SW480 (cell line): Measurements from ENCODE around the gene AFM.

Source experiments
- DNase-seq: peaks from one replicate; pipeline ENCODE4 v3.0.0-alpha.2; 2016; ENCODE audit warnings: low spot score

AFM gene, protein sequence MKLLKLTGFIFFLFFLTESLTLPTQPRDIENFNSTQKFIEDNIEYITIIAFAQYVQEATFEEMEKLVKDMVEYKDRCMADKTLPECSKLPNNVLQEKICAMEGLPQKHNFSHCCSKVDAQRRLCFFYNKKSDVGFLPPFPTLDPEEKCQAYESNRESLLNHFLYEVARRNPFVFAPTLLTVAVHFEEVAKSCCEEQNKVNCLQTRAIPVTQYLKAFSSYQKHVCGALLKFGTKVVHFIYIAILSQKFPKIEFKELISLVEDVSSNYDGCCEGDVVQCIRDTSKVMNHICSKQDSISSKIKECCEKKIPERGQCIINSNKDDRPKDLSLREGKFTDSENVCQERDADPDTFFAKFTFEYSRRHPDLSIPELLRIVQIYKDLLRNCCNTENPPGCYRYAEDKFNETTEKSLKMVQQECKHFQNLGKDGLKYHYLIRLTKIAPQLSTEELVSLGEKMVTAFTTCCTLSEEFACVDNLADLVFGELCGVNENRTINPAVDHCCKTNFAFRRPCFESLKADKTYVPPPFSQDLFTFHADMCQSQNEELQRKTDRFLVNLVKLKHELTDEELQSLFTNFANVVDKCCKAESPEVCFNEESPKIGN

GRCh38 chr4:73481358-73481757 is at the start of gene AFM:
TSS of gene AFM (plus strand) at chr4:73481745. CDS start at chr4:73481776, 31 bp downstream.
- DNase-seq: no peak

DNA sequence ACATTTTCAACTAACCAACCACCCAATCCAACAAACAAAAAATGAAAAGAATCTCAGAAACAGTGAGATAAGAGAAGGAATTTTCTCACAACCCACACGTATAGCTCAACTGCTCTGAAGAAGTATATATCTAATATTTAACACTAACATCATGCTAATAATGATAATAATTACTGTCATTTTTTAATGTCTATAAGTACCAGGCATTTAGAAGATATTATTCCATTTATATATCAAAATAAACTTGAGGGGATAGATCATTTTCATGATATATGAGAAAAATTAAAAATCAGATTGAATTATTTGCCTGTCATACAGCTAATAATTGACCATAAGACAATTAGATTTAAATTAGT is 49.8 kb upstream of the AFM start:
- no peak for DNase-seq

DNA sequence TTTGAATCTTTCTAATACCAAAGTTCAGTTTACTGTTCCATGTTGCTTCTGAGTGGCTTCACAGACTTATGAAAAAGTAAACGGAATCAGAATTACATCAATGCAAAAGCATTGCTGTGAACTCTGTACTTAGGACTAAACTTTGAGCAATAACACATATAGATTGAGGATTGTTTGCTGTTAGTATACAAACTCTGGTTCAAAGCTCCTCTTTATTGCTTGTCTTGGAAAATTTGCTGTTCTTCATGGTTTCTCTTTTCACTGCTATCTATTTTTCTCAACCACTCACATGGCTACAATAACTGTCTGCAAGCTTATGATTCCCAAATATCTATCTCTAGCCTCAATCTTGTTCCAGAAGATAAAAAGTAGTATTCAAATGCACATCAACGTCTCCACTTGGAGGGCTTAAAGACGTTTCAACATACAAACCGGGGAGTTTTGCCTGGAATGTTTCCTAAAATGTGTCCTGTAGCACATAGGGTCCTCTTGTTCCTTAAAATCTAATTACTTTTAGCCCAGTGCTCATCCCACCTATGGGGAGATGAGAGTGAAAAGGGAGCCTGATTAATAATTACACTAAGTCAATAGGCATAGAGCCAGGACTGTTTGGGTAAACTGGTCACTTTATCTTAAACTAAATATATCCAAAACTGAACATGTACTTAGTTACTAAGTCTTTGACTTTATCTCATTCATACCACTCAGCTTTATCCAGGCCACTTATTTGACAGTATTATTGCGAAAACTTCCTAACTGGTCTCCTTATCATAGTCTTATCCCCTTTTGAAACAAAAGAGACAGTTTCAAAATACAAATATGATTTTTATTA is 49.2 kb upstream of the AFM start:
- no peak for DNase-seq

DNA sequence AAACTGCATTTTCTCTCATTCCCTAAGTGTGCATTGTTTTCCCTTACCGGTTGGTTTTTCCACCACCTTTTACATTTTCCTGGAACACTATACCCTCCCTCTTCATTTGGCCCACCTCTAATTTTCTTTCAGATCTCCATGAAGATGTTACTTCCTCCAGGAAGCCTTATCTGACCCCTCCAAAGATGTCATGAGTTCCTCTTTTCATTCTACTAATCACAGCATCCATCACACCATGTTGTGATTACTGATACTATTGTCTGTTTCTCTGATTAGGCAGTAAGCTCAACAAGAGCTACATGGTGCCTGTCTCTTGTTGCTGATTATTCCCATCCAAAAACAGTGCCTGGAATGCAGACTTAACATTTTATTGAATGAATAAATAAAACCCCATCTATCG is 48.4 kb upstream of the AFM start:
- no peak for DNase-seq

DNA sequence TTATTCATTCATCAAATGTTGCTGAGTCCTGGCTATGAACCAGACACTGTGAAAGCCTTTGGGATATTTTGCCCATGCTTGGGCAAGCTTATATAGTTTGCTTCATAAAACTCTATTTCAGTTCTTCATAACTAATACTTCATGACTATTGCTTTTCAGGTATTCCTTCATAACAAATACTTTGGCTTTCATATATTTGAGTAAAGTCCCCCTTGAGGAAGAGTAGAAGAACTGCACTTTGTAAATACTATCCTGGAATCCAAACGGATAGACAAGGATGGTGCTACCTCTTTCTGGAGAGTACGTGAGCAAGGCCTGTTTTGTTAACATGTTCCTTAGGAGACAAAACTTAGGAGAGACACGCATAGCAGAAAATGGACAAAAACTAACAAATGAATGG is 47.2 kb upstream of the AFM start:
- peak; percentile 29 for DNase-seq

GRCh38 chr4:73435984-73436383 is 45.6 kb upstream of the AFM start, which contains the start of gene AFP:
TSS of gene AFP (plus strand) at chr4:73436221. CDS start at chr4:73436263, 42 bp downstream.
- DNase-seq: no peak

DNA sequence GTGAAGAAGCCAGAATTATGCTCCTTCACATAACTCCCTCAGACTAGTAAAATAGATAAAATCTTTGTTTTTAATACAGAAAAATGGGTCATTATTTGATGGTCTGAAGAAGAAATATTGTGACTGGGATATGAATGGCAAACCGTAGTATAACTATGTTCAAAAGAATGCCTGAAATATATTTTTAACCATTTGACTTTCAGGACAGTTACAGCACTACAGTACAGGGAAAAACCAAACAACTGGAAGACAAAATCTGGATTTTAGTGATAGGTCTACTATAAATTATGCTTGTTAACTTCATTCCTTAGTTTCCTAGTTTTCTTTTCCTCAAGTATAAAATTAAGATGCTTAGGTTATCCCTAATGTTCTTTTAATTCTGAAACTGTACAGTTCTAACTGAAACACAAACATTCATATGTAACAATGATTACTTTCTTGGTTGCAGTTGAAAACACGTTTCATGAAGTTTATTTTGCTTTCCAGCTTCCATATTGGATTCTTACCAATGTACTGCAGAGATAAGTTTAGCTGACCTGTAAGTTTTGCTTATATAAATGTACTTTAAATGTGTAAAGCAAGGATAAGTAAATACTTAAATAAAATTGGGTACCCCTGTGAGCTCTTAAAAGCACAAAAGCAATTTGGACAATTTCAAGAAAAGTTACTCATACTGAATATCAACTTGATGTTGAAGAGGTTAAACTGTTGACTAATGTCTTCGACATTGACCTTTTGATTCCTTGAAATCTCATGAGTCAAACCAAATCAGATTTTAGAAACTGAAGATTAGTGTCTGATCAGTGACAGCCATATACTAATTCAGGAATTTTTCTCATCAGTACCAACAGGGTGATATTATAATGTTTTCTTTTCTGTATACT is 44.6 kb upstream of the AFM start:
- no peak for DNase-seq

DNA sequence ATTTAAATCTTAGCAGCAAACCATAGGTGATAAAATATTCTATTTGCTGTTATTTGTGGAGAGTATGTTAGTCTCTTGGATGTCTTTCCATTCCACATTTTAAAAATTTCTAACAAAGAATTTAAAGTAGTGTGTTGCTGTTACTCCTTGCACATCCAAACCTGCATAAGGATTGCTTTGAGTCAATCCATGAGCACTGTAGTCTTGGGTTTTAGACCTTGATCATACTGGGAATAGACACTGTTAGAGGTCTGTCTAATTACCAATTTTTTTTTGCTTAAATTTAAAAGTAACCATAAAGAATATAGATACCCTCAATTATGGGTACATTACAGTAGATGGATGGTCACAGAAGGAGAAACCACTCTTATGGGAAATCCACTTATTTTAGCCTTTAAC is 44.0 kb upstream of the AFM start:
- DNase-seq: no peak

- DNase-seq: no peak
Measured at GRCh38 chr4:73438048-73438447, 43.5 kb upstream of the AFM start.

- DNase-seq: no peak
Measured at GRCh38 chr4:73438582-73439215, 42.8 kb upstream of the AFM start.

DNA sequence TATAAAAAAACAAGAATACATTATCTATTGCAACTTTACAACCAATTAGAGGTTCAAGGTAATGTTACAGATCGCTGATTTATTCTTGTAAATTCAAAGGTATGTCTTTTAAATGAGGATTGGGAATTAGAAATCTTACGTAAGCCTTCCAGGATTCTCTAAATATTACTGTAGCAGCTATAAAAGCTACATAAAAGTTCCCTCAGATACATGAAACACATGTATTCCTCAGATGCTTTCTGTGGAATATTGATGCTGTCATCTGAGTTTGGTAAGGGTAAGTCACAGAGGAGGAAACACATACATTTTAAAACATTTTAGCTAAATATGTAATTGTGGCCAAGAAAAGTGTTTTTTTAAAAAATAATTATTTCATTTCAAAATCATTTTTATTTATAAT is 42.1 kb upstream of the AFM start:
- no peak for DNase-seq

DNA sequence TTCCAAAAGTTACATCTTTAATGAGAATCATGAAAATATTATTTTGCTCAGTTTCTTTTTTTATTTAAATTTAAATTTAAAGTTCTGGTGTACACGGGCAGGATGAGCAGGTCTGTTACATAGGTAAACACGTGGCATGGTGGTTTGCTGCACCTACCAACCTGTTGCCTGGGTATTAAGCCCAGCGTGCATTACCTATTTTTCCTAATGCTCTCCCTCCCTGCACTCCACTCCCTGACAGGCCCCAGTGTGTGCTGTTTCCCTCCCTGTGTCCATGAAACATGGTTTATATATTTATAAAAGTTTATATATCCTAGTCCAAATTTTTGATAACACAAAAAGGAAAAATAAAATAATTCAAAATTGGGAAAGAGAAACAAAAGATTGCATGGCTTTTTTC is 41.6 kb upstream of the AFM start:
- no peak for DNase-seq

GRCh38 chr4:73440653-73441052 is 40.9 kb upstream of the AFM start:
- no peak for DNase-seq

DNA sequence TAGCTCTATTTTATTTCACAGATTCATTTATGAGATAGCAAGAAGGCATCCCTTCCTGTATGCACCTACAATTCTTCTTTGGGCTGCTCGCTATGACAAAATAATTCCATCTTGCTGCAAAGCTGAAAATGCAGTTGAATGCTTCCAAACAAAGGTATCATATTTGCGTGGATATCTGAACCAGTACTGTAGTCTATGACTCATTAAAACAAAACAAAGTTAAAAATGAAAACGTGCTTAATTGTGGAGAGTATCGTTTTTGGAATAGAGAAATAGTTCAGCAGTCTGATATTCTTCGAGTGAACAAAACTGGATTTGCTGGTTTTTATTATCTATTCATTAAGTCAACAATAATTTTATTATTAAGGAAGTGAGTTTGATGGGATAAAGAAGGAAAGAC is 39.3 kb upstream of the AFM start:
- no peak for DNase-seq

DNA sequence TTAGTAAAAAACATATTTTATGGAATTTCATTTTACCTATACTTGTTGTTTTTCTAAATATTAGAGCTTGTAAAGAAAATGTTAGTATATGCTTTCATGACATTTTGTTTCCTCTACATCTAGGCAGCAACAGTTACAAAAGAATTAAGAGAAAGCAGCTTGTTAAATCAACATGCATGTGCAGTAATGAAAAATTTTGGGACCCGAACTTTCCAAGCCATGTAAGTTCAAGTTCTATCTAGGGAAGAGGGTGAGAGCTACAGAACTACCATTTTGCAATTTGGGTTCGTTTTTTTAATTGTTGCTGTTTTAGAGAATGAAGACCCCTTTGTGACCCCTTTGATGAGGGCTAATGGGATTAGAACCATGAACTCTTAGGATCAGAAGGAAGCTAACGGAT is 38.3 kb upstream of the AFM start:
- no peak for DNase-seq

- no peak for DNase-seq
Measured at GRCh38 chr4:73445383-73446335, 35.9 kb upstream of the AFM start.

DNA sequence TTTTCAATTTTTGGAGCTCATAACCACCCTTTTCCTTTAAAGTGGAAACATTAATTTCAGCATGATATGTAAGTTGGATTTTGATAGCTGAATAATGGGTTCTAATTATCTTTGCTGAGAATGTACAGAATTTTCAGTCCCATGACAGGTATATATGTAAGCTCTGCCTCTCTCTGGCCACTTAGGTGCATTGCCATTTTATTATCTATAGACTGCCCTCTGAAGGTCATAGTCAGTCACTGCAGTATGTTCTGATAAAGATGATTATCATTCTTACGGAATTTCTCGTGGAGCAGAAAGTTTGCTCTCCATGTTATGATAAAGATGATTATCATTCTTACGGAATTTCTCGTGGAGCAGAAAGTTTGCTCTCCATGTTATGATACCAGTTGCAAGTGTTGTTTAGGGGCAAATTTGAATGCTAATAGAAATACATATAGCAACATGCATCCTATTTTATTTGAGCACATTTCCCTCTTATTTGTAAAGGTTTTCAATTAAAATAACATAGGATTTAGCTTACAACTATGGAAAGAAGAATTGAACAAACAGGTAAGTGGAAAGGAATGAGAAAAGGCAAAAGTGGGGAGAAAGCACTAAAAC is 35.1 kb upstream of the AFM start:
- peak; percentile 75 for DNase-seq

DNA sequence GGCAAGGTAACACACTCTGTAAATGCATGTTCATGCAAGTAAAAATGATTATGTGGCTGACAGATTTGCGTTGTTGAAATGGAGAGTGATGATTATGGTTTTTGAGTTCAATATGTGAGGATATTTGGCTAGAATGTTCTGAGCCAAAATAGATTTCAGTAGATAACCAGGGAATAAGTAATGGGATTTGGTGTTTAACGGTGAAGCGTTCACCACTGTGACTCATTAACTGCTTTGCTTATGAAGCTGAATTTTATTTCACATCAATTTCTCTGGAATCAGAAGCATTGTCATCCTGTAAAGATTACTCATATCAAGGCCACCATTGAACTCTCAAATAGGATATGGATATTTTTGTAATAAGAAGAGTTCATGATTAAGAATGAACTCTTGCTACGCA is 33.9 kb upstream of the AFM start:
- no peak for DNase-seq

GRCh38 chr4:73448448-73449203 is 32.9 kb upstream of the AFM start:
- no peak for DNase-seq
